Neural cell (in vitro differentiated cells): ENCODE measurements around the gene SP140. TPM values are rescaled to one million over a fixed set of nuclear protein-coding genes. Genes with fewer than 3 reads are reported as not detected.

ENCODE experiments used
- H2AFZ ChIP-seq: fragments of 200-600, 300-800 bp; sonication (generic), shearing (Covaris generic); 2 replicates; pipeline ENCODE4 v1.6.0; 2014; ENCODE audit warnings: low read depth, mild to moderate bottlenecking, antibody characterized with exemption, low read length, moderate library complexity
- H3F3A ChIP-seq: fragments of 200-600 bp; shearing (Covaris generic); 2 replicates; pipeline ENCODE4 v1.6.1; 2016; ENCODE audit warnings: mild to moderate bottlenecking, moderate library complexity, mixed read lengths, antibody characterized with exemption, low read length; ENCODE audit not compliant: insufficient read depth, poor library complexity, severe bottlenecking
- H3K27ac ChIP-seq: fragments of 200-600, 300-800 bp; sonication (generic), shearing (Covaris generic); 2 replicates; pipeline ENCODE4 v1.5.1; 2014; ENCODE audit warnings: mild to moderate bottlenecking, low read length, moderate library complexity
- H3K27me3 ChIP-seq: fragments of 300-800, 200-600 bp; sonication (generic), shearing (Covaris generic); 2 replicates; pipeline ENCODE4 v1.6.0; 2014; ENCODE audit warnings: mild to moderate bottlenecking, low read depth, low read length, moderate library complexity; ENCODE audit not compliant: insufficient read depth
- H3K36me3 ChIP-seq: fragments of 300-800, 200-600 bp; sonication (generic), shearing (Covaris generic); 2 replicates; pipeline ENCODE4 v1.5.1; 2014; ENCODE audit warnings: mild to moderate bottlenecking, antibody characterized with exemption, low read length, moderate library complexity; ENCODE audit not compliant: insufficient read depth
- H3K4me2 ChIP-seq: fragments of 300-800, 200-600 bp; sonication (generic), shearing (Covaris generic); 2 replicates; pipeline ENCODE4 v1.6.0; 2014; ENCODE audit warnings: mild to moderate bottlenecking, low read length
- H3K4me3 ChIP-seq: fragments of 300-800, 200-600 bp; sonication (generic), shearing (Covaris generic); 2 replicates; pipeline ENCODE4 v1.5.1; 2014; ENCODE audit warnings: mild to moderate bottlenecking, low read length, moderate library complexity
- H3K79me2 ChIP-seq: fragments of 200-600 bp; shearing (Covaris generic); replicated peaks from 2 replicates; pipeline ENCODE4 v1.6.0; 2014; ENCODE audit warnings: mild to moderate bottlenecking, low read length, moderate library complexity; ENCODE audit not compliant: insufficient read depth
- H3K9ac ChIP-seq: fragments of 300-800, 200-600 bp; sonication (generic), shearing (Covaris generic); 2 replicates; pipeline ENCODE4 v1.6.1; 2016; ENCODE audit warnings: mild to moderate bottlenecking, low read length, mixed read lengths
- H3K9me2 ChIP-seq: fragments of 200-600 bp; shearing (Covaris generic); 2 replicates; pipeline ENCODE4 v1.6.1; 2016; ENCODE audit warnings: mild to moderate bottlenecking, low read length, mixed read lengths; ENCODE audit not compliant: insufficient read depth
- H3K9me3 ChIP-seq: fragments of 200-600, 300-800 bp; sonication (generic), shearing (Covaris generic); 2 replicates; pipeline ENCODE4 v1.6.1; 2016; ENCODE audit warnings: mild to moderate bottlenecking, mixed run types, low read length, moderate library complexity, mixed read lengths
- H4K20me1 ChIP-seq: fragments of 200-600 bp; shearing (Covaris generic); 2 replicates; pipeline ENCODE4 v1.6.1; 2016; ENCODE audit warnings: mild to moderate bottlenecking, mixed run types; ENCODE audit not compliant: insufficient read depth
- EP300 ChIP-seq: fragments of 450-650 bp; conservative IDR thresholded peaks from 2 replicates; pipeline ENCODE4 v1.6.1; 2014; ENCODE audit warnings: antibody characterized with exemption, mild to moderate bottlenecking, moderate library complexity; ENCODE audit not compliant: poor library complexity, severe bottlenecking
- EZH2 ChIP-seq: fragments of 200-600, 300-800 bp; shearing (Covaris generic), sonication (generic); IDR thresholded peaks from 2 replicates; pipeline ENCODE4 v1.6.1; 2014; ENCODE audit warnings: antibody characterized with exemption, low read length, borderline replicate concordance, mild to moderate bottlenecking; ENCODE audit not compliant: insufficient read depth, poor library complexity, severe bottlenecking
- MXI1 ChIP-seq: fragments of 450-650 bp; conservative IDR thresholded peaks from 2 replicates; pipeline ENCODE4 v1.6.1; 2014; ENCODE audit warnings: antibody characterized with exemption, mild to moderate bottlenecking; ENCODE audit not compliant: poor library complexity, severe bottlenecking
- POLR2AphosphoS5 ChIP-seq: IDR thresholded peaks from 2 replicates; pipeline ENCODE4 v1.6.1; 2012
- RAD21 ChIP-seq: fragments of 450-650 bp; conservative IDR thresholded peaks from 2 replicates; pipeline ENCODE4 v1.6.1; 2014; ENCODE audit warnings: antibody characterized with exemption, mild to moderate bottlenecking, moderate library complexity
- SMC3 ChIP-seq: fragments of 450-650 bp; conservative IDR thresholded peaks from 2 replicates; pipeline ENCODE4 v1.6.1; 2014; ENCODE audit warnings: antibody characterized with exemption, mild to moderate bottlenecking, moderate library complexity; ENCODE audit not compliant: poor library complexity
- TAF1 ChIP-seq: IDR thresholded peaks from 2 replicates; pipeline ENCODE4 v1.6.1; 2012; ENCODE audit warnings: low read depth
- polyA plus RNA-seq: library from polyadenylated mRNA; depleted of rRNA; stranded (reverse); fragments of >200 nt; gene quantifications from 2 replicates; pipeline ENCODE4 v1.2.3, GENCODE V29; 2014
- TF ChIP-seq, protein P1 (sequence below): IDR thresholded peaks from 2 replicates; pipeline ENCODE4 v1.6.1; 2012; ENCODE audit warnings: borderline replicate concordance
- TF ChIP-seq, protein P2 (sequence below): fragments of 450-650 bp; IDR thresholded peaks from 2 replicates; pipeline ENCODE4 v1.5.1; 2014; ENCODE audit warnings: antibody characterized with exemption, mild to moderate bottlenecking, moderate library complexity; ENCODE audit not compliant: poor library complexity, severe bottlenecking

Gene SP140
- polyA plus RNA-seq, 1 donor from 2014 or later: 0.74 TPM

DNA sequence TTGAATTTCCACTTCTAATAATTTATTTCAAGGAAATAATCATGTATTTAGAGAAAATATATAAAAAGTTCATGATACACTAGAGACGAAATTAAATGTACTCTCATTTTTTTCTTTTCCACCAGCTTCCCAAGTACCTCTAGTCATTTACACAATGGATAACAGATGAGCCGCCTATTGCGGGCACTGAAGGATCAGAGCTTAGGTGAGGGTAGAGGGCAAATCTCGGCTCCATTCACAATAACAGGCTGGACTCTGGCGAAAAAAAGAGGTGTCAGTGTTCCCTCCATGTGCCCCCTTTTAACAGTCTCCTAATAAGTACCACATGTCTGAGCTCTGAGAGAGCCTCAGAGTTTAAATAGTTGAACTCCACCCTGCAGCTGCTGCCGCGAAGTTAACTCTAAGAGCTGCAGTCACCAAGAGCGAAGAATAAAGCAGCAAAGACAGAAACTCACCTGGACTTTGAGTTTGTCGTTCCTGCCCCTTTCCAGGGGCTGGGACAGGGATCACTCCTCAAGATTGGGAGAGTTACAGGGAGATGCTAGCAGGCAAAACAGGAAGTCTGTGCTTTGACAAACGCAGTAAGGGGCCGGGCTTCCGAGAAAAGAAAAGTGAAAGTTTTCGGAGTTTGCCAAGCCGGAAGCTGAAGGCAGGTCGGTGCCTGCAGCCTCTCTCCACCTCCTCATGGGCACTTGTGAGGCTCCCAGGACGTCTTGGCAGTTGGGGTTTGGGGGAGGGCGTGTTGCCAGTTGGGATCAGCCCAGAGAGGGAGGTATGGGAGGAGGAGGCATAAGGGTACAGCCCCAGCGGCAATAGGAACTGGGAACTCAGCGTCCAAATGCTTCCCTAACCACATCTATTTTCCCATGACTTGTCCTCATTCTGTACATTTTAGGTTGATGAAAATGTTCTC lies 5.9 kb upstream of the SP140 start, which contains the start of gene SP110:
Gene SP110 (minus strand): TSS at position 566 of the 913 bp plus-strand sequence. CDS start 3,057 bp downstream, outside the sequence.
- Histone ChIP-seq H4K20me1 (no peaks in the 10 kb centered on the region), H3K27me3 (no peaks in the 10 kb centered on the region), H3K79me2 (no peaks in the 10 kb centered on the region), H3K9me2 (no peaks in the 10 kb centered on the region), H2AFZ (no peak within 1 kb of the TSS), H3K36me3 (no peaks in the 10 kb centered on the region), H3K4me2 (no peak within 1 kb of the TSS), H3K4me3 (no peak within 1 kb of the TSS), H3F3A (no peaks in the 10 kb centered on the region), H3K27ac (no peak within 1 kb of the TSS), H3K9me3 (no peaks in the 10 kb centered on the region), H3K9ac (no peak within 1 kb of the TSS)
- no peak for TF ChIP-seq TAF1
- no peak for TF ChIP-seq MXI1
- TF ChIP-seq, protein P1, sequence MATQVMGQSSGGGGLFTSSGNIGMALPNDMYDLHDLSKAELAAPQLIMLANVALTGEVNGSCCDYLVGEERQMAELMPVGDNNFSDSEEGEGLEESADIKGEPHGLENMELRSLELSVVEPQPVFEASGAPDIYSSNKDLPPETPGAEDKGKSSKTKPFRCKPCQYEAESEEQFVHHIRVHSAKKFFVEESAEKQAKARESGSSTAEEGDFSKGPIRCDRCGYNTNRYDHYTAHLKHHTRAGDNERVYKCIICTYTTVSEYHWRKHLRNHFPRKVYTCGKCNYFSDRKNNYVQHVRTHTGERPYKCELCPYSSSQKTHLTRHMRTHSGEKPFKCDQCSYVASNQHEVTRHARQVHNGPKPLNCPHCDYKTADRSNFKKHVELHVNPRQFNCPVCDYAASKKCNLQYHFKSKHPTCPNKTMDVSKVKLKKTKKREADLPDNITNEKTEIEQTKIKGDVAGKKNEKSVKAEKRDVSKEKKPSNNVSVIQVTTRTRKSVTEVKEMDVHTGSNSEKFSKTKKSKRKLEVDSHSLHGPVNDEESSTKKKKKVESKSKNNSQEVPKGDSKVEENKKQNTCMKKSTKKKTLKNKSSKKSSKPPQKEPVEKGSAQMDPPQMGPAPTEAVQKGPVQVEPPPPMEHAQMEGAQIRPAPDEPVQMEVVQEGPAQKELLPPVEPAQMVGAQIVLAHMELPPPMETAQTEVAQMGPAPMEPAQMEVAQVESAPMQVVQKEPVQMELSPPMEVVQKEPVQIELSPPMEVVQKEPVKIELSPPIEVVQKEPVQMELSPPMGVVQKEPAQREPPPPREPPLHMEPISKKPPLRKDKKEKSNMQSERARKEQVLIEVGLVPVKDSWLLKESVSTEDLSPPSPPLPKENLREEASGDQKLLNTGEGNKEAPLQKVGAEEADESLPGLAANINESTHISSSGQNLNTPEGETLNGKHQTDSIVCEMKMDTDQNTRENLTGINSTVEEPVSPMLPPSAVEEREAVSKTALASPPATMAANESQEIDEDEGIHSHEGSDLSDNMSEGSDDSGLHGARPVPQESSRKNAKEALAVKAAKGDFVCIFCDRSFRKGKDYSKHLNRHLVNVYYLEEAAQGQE: no peak
- no peak for TF ChIP-seq SMC3
- no peak for TF ChIP-seq EP300
- no peak for TF ChIP-seq POLR2AphosphoS5
- no peak for TF ChIP-seq RAD21
- TF ChIP-seq, protein P2, sequence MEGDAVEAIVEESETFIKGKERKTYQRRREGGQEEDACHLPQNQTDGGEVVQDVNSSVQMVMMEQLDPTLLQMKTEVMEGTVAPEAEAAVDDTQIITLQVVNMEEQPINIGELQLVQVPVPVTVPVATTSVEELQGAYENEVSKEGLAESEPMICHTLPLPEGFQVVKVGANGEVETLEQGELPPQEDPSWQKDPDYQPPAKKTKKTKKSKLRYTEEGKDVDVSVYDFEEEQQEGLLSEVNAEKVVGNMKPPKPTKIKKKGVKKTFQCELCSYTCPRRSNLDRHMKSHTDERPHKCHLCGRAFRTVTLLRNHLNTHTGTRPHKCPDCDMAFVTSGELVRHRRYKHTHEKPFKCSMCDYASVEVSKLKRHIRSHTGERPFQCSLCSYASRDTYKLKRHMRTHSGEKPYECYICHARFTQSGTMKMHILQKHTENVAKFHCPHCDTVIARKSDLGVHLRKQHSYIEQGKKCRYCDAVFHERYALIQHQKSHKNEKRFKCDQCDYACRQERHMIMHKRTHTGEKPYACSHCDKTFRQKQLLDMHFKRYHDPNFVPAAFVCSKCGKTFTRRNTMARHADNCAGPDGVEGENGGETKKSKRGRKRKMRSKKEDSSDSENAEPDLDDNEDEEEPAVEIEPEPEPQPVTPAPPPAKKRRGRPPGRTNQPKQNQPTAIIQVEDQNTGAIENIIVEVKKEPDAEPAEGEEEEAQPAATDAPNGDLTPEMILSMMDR: no peak
- TF ChIP-seq EZH2: no peak

DNA sequence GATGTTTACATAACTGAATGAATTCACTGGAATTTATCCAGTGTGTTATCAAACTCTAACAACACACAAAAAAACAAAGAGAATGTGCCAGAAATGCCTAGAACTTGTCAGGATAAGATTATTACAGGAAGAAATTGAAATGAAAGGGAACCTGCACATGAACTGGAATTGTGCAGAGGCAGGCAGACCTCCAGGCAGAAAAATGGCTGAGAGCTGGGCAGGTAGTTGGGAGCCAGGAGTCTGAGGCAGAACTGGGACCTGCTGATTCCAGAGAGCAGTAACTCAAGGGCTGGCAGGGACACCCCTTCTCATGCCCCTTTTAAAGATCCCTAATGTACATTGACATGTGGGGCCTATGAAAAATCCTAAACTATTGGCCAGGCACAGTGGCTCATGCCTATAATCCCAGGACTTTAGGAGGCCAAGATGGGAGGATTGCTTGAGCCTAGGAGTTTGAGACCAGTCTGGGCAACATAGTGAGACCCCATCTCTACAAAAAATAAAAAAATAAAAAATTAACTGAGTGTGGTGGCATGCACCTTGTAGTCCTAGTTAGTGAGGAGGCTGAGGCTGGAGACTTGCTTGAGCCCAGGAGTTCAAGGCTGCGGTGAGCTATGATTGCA lies 5.1 kb upstream of the SP140 start:
- Histone ChIP-seq H3F3A (no peaks in the 10 kb centered on the region), H3K9me3 (no peaks in the 10 kb centered on the region), H3K79me2 (no peaks in the 10 kb centered on the region), H3K9ac (no peak overlapping the region), H3K4me2 (no peak overlapping the region), H4K20me1 (no peaks in the 10 kb centered on the region), H2AFZ (no peak overlapping the region), H3K27ac (no peak overlapping the region), H3K36me3 (no peaks in the 10 kb centered on the region), H3K27me3 (no peaks in the 10 kb centered on the region), H3K4me3 (no peak overlapping the region), H3K9me2 (no peaks in the 10 kb centered on the region)
- TF ChIP-seq MXI1: no peak
- TF ChIP-seq TAF1: no peak
- no peak for TF ChIP-seq RAD21
- TF ChIP-seq, protein P2: no peak
- TF ChIP-seq EP300: no peak
- no peak for TF ChIP-seq SMC3
- no peak for TF ChIP-seq EZH2
- no peak for TF ChIP-seq POLR2AphosphoS5
- TF ChIP-seq, protein P1: no peak
